KG1 (cell line): ENCODE data around the gene JADE1.

ENCODE experiments used
- DNase-seq: peaks from one replicate; lab custom pipeline; 2025; lab: John Stamatoyannopoulos, UW

JADE1 gene

GRCh38 chr4:128810871-128811570 lies 1.5 kb downstream of the JADE1 start:
- DNase-seq, result peak; percentile 53

- DNase-seq, result peak; percentile 34
Observed at GRCh38 chr4:128811571-128812441, 2.3 kb downstream of the JADE1 start.

- DNase-seq, result peak; percentile 34
Observed at GRCh38 chr4:128812442-128813235, 3.1 kb downstream of the JADE1 start.

GRCh38 chr4:128813965-128814364 lies 4.5 kb downstream of the JADE1 start:
- DNase-seq, result no peak

- no peak for DNase-seq
Observed at GRCh38 chr4:128818442-128818841, 8.9 kb downstream of the JADE1 start.

- no peak for DNase-seq
Observed at GRCh38 chr4:128819082-128819742, 9.7 kb downstream of the JADE1 start.

GRCh38 chr4:128820671-128821070 lies 11.2 kb downstream of the JADE1 start:
- DNase-seq, result no peak

- DNase-seq, result no peak
Observed at GRCh38 chr4:128821151-128821550, 11.7 kb downstream of the JADE1 start.

GRCh38 chr4:128823025-128823661 lies 13.6 kb downstream of the JADE1 start:
- DNase-seq, result no peak

GRCh38 chr4:128825226-128825625 lies 15.7 kb downstream of the JADE1 start:
- no peak for DNase-seq

- no peak for DNase-seq
Observed at GRCh38 chr4:128827296-128827695, 17.8 kb downstream of the JADE1 start.

GRCh38 chr4:128830906-128831503 lies 21.5 kb downstream of the JADE1 start:
- DNase-seq, result no peak

GRCh38 chr4:128831531-128832242 lies 22.2 kb downstream of the JADE1 start:
- DNase-seq, result no peak

GRCh38 chr4:128832243-128832625 lies 22.7 kb downstream of the JADE1 start:
- DNase-seq, result no peak

GRCh38 chr4:128835498-128836222 lies 26.2 kb downstream of the JADE1 start:
- DNase-seq, result no peak

GRCh38 chr4:128837198-128837597 lies 27.7 kb downstream of the JADE1 start:
- DNase-seq, result no peak

GRCh38 chr4:128837679-128838078 lies 28.2 kb downstream of the JADE1 start:
- DNase-seq, result no peak

- no peak for DNase-seq
Observed at GRCh38 chr4:128840711-128841318, 31.3 kb downstream of the JADE1 start.

- DNase-seq, result no peak
Observed at GRCh38 chr4:128841402-128841801, 31.9 kb downstream of the JADE1 start.
